Stimulated activated CD4-positive, alpha-beta T cell treated with anti-CD3 and anti-CD28 coated beads, Interleukin-15, amount 100 ng/mL, for 48 hours (primary cell): ENCODE data around the gene MAFG.

Source experiments
- DNase-seq, 2 donors: peaks; one replicate each; pipeline ENCODE4 v3.0.0-alpha.2; 2020; ENCODE audit warnings: low read depth in 2 of 2

MAFG gene

GRCh38 chr17:81909966-81910839 is 17.3 kb downstream of the MAFG start:
- no peak for DNase-seq

GRCh38 chr17:81909231-81909630 is 18.3 kb downstream of the MAFG start:
- no peak for DNase-seq

- no peak for DNase-seq
Measured at GRCh38 chr17:81908793-81909192, 18.7 kb downstream of the MAFG start.

GRCh38 chr17:81907219-81908145 is 20.1 kb downstream of the MAFG start:
- DNase-seq, result no peak

- DNase-seq, result no peak
Measured at GRCh38 chr17:81906476-81907218, 20.9 kb downstream of the MAFG start.

DNA sequence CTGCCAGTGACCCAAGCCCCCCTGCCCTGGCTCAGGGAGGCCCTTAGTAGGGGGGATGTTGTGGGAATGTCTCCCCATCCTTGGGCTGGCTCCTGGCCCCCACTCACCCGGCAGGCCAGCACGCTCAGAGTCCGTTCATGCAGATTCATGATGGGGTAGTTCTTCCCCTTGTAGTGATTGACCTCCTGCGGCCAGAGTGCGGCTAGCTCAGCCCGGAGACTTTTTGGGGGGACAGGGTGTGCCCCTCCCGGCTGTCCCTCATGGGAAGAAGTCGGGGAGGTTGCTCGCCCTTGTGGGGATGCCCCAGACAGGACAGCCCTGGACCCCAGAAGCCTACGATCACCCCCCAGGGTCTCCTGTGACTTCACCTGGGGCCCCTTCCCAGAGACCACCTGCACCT is 21.5 kb downstream of the MAFG start:
- DNase-seq, result no peak

DNA sequence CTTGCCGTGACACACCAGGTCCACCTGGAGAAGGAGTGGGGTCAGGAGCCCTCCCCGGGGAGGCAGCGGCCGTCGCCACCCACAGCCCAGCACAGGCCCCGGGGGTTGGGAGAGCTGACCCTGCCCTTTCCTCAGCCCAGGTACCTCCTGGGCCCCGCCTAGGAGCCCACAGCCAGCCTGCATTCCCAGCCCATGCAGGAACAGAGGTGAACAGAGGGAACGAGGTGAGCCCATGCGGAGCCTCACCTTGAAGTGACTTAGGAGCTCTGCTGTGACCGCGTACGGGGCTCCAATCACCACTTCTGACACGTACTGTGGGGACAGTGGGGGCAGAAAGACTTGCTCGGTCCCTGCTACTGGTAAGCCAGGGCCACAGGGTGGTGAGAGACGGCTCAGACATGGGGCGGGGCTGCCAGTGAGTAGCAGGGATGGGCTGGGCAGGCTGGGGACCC is 22.1 kb downstream of the MAFG start:
- DNase-seq, result no peak

GRCh38 chr17:81904600-81905423 is 22.7 kb downstream of the MAFG start:
- DNase-seq, result no peak

DNA sequence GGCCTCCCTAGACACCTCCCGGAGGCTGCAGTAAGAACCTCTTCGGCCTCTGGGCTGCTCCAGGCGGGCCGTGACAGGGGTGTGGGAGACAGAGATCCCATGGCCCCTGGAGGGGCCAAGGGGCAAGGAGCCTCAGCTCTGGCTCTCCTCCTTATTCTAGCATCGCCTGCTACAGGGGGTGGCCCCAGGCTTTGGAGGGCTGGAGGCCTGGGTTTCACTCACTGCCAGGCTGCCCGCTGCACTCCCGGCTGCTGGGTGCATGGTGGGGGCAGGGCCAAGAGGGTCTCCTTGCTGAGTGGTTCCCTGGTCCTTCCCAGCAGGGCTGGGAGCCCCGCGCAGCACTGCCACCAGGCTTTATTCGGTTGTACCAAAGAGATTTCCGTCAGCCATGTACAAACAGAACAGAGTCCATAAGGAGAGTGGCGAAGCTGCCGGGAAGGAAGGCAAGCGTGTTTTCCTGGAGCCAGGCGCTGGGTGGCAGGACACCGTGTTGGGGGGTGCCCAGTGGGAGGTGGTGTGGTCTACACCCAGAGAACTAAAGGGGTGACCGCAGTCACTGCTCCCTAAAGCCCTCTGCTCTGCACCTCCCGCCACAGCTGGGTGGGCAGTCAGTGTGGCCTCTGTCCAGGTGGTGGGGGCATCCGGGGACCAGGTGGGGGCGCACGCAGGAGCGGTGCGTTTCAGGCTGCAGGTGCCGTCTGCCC is 23.5 kb downstream of the MAFG start:
- DNase-seq, result no peak

GRCh38 chr17:81903415-81903831 is 24.1 kb downstream of the MAFG start:
- DNase-seq, result no peak

GRCh38 chr17:81902653-81903414 is 24.7 kb downstream of the MAFG start:
- DNase-seq, result no peak

- DNase-seq, result no peak
Measured at GRCh38 chr17:81902023-81902652, 25.4 kb downstream of the MAFG start, which contains the start of gene NPB. NPB (plus strand) TSS chr17:81902238; CDS start chr17:81902278, 40 bp downstream.

DNA sequence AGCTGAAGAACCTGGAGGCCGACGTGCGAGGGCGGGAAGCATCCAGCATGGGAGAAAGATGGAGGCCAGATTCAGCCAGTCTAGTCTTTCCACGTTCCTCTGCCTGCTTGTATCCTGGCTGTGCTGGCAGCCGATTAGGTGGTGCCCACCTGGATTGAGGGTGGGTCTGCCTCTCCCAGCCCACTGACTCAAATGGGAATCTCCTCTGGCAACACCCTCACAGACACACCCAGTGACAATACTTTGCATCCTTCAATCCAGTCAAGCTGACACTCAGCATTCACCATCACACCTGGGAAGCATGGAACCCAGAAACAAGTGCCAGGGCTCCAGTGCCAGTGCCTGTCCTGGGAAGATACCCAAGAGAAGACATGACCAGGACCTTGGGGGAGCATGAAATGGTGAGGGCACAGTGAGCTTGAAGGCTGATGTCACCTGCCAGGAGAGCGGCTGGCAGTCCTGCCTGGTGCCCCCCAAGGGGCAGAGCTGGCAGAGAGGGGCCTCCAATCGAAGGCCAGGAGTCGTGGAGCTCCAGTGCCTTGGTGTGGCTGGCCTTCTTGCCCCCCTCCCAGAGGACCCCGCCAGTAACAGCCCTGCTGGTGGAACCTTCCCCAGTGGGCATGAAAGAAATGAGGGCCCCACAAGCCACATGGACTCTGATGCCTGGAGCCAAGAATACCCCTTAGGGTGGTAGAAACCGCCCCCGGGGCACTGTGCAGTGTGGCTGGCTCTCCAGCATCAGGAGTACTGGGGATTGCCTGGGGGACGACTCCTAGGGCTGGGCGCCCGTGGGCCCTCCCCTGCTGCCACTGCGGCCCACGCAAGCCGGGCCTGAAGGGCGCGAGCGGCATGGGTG is 26.1 kb downstream of the MAFG start:
- DNase-seq, result no peak

GRCh38 chr17:81900181-81900820 is 27.2 kb downstream of the MAFG start:
- DNase-seq, result no peak

- DNase-seq, result no peak
Measured at GRCh38 chr17:81899514-81900166, 27.9 kb downstream of the MAFG start.

GRCh38 chr17:81898885-81899284 is 28.6 kb downstream of the MAFG start:
- no peak for DNase-seq
